ENCODE data around the gene RHNO1.

The RHNO1 gene

GRCh38 chr12:2930865-2931264 lies 53.8 kb downstream of the RHNO1 start:
- Histone ChIP-seq H4K20me1 (ENCODE audit: insufficient read depth, low read length) (no peaks in the 10 kb centered on the region), H3K79me2 (ENCODE audit: low read length) (no peaks in the 10 kb centered on the region), H3K27me3 (replicated peaks; ENCODE audit: insufficient read depth, low read length) (no peaks in the 10 kb centered on the region), H3K4me3 (ENCODE audit: low read length) (no peak overlapping the region), H3K4me1 (ENCODE audit: low read length) (no peaks in the 10 kb centered on the region), H3F3A (ENCODE audit: insufficient read depth, low read length) (no peaks in the 10 kb centered on the region), H3K9ac (ENCODE audit: low read length) (no peak overlapping the region), H3K36me3 (replicated peaks; ENCODE audit: insufficient read depth, low read length) (no peaks in the 10 kb centered on the region), H3K9me2 (replicated peaks; ENCODE audit: insufficient read depth, low read length) (no peaks in the 10 kb centered on the region), H3K27ac (ENCODE audit: low read length) (no peak overlapping the region), H3K9me3 (replicated peaks; ENCODE audit: insufficient read depth, low read length) (no peaks in the 10 kb centered on the region), H2AFZ (ENCODE audit: low read length) (no peak overlapping the region), H3K4me2 (ENCODE audit: low read depth, low read length) (no peak overlapping the region)
- TF ChIP-seq EZH2phosphoT487 (IDR thresholded peaks at IDR 0.05; ENCODE audit: low read length): no peak
- no peak for TF ChIP-seq EZH2 (optimal IDR thresholded peaks at IDR 0.05; ENCODE audit: low read depth, low read length)
- no peak for TF ChIP-seq CTCF (IDR thresholded peaks at IDR 0.05; ENCODE audit: low read length)
- no peak for DNase-seq

GRCh38 chr12:2933586-2933985 lies 56.6 kb downstream of the RHNO1 start:
- Histone ChIP-seq H3K27me3 (replicated peaks; ENCODE audit: insufficient read depth, low read length) (no peaks in the 10 kb centered on the region), H3K9ac (ENCODE audit: low read length) (no peak overlapping the region), H3K4me3 (ENCODE audit: low read length) (no peak overlapping the region), H2AFZ (ENCODE audit: low read length) (no peak overlapping the region), H4K20me1 (ENCODE audit: insufficient read depth, low read length) (no peaks in the 10 kb centered on the region), H3K4me1 (ENCODE audit: low read length) (no peaks in the 10 kb centered on the region), H3K9me2 (replicated peaks; ENCODE audit: insufficient read depth, low read length) (no peaks in the 10 kb centered on the region), H3K27ac (ENCODE audit: low read length) (no peak overlapping the region), H3K79me2 (ENCODE audit: low read length) (no peaks in the 10 kb centered on the region), H3K36me3 (replicated peaks; ENCODE audit: insufficient read depth, low read length) (no peaks in the 10 kb centered on the region), H3K9me3 (replicated peaks; ENCODE audit: insufficient read depth, low read length) (no peaks in the 10 kb centered on the region), H3F3A (ENCODE audit: insufficient read depth, low read length) (no peaks in the 10 kb centered on the region), H3K4me2 (ENCODE audit: low read depth, low read length) (no peak overlapping the region)
- no peak for DNase-seq
- TF ChIP-seq CTCF (IDR thresholded peaks at IDR 0.05; ENCODE audit: low read length) (no peak), EZH2phosphoT487 (IDR thresholded peaks at IDR 0.05; ENCODE audit: low read length) (no peak), EZH2 (optimal IDR thresholded peaks at IDR 0.05; ENCODE audit: low read depth, low read length) (no peak)

GRCh38 chr12:2934371-2934770 lies 57.3 kb downstream of the RHNO1 start:
- Histone ChIP-seq H3K27ac (ENCODE audit: low read length) (no peak overlapping the region), H4K20me1 (ENCODE audit: insufficient read depth, low read length) (no peaks in the 10 kb centered on the region), H3K4me2 (ENCODE audit: low read depth, low read length) (no peak overlapping the region), H3K9me2 (replicated peaks; ENCODE audit: insufficient read depth, low read length) (no peaks in the 10 kb centered on the region), H3K27me3 (replicated peaks; ENCODE audit: insufficient read depth, low read length) (no peaks in the 10 kb centered on the region), H3K9me3 (replicated peaks; ENCODE audit: insufficient read depth, low read length) (no peaks in the 10 kb centered on the region), H3F3A (ENCODE audit: insufficient read depth, low read length) (no peaks in the 10 kb centered on the region), H3K9ac (ENCODE audit: low read length) (no peak overlapping the region), H3K4me3 (ENCODE audit: low read length) (no peak overlapping the region), H3K4me1 (ENCODE audit: low read length) (no peaks in the 10 kb centered on the region), H2AFZ (ENCODE audit: low read length) (no peak overlapping the region), H3K79me2 (ENCODE audit: low read length) (no peaks in the 10 kb centered on the region), H3K36me3 (replicated peaks; ENCODE audit: insufficient read depth, low read length) (no peaks in the 10 kb centered on the region)
- DNase-seq: no peak
- no peak for TF ChIP-seq CTCF (IDR thresholded peaks at IDR 0.05; ENCODE audit: low read length)
- no peak for TF ChIP-seq EZH2phosphoT487 (IDR thresholded peaks at IDR 0.05; ENCODE audit: low read length)
- no peak for TF ChIP-seq EZH2 (optimal IDR thresholded peaks at IDR 0.05; ENCODE audit: low read depth, low read length)
